Activated T-cell treated with anti-CD3 and anti-CD28 coated beads for 48 hours (primary cell): ENCODE data around the gene CHCHD3.

Experiments
- DNase-seq: peaks from one replicate; pipeline ENCODE4 v3.0.0-alpha.2; 2020; ENCODE audit warnings: low read depth

The CHCHD3 gene

DNA sequence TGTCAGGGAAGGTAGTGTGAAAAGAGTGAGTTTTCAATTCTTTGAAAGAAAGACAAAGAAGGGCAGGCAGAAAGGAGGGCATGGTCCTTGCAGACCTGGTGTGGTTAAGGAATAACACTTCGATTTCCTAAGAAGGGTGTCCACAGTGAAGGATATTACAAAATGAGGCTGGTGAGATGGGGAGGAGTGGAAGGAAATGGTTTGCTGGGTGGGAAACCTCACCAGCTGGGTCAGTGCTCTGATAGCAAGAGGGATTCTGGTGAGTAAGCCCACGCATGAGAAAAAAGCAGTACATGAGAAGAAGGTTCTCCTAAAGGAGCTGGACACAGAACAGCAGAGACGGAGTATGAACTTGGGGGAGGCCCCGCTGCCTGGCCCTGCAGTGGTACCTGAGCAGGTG is 275.1 kb downstream of the CHCHD3 start:
- no peak for DNase-seq

DNA sequence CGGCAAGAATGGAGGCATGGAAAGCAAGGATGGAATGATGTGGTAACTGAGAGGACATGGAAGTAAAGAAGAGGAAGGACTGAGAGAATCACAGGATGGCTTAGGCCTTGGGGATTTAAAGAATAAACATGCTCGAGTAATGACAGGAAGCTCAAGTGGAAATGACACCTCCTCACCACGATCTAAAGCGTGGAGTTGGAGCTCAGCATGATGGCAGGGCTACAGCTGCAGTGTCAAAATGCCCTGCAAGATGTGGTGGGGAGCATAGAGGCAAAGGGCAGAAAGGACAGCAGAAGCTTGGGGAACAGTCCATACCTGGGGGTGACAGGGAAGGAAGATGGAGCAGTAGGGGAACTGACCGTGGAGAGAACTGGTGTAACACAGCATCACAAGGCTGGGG is 276.1 kb downstream of the CHCHD3 start:
- DNase-seq: no peak

DNA sequence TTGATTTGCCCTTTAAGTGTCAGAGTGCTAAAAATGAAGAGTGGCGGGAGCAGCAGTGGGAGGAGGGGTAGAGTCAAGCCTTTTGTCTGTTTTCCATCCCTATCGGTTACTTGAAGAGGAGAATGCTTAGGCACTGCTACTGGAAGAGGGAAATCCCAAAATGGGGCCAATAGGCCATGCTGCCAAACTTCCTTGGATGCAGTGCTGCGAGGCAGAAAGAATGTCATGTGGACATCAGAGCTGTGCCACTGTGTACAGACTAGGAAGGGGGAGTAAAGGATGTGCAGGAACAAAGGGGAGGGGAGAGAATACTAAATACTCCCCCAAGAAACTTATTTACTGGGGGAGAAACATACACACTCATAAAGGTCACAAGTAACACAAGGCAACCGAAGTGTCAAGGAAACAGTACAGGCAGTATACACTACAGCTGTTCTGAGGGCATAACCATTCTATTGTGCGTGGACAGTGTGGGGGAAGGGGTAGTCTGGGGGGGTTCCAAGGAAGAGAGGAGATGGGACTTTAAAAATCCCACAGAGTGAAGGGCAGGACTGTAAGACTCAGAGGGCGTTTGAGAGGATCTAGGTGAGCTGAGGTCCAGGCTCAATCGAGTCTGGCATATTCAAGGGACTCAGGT is 276.9 kb downstream of the CHCHD3 start:
- no peak for DNase-seq

DNA sequence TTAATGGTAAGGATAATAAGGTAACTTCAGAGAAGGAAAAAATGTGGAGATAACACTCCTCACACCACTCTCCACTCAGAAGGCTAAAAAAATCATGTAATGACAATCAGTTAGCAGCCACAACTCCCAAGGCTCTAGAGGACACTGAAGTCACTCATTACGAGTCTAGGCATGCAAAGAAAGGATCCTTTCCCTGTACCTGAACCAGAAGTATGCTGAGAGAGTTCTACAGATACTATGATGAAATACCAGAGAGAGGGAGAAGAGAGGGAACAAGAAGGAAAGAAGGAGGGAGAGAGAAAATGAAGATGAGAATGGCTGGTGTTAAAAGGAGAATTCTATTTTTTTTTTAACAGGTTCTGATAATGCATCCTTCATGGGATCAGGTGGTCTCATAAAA is 281.4 kb downstream of the CHCHD3 start:
- DNase-seq: no peak

DNA sequence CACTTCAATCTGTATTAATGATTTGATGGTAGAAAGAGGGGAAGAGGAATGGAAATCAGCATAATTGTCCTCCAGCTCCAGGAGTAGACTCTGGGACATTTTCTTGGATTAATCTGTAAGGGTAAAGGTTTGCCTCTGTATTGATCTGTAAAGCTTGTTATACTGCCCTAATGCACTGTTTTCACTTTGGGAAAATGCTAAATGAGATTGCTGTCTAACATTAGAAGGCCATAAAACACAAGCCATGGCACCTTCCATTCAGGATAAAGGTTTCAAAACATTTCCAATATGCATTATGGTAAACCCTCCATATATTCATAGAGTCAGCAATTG is 282.8 kb downstream of the CHCHD3 start:
- no peak for DNase-seq

DNA sequence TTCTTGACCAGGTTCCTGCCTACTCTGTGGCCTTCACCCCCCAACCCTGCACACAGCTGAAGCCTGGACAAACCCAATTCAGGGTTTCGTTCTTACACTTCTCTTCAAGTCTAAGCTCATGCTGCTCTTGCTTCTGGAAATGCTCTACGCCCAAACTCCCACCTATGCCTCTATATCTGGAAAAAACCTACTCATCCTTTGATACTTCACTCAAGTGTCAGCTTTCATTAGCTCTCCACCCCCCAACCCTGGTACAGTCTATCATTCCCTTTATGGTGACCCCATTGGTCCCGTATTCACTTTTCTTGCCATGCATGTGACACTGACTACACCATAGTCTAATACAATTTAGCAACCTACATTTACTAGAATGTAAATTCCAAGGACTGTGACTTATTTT is 284.7 kb downstream of the CHCHD3 start:
- DNase-seq: no peak

DNA sequence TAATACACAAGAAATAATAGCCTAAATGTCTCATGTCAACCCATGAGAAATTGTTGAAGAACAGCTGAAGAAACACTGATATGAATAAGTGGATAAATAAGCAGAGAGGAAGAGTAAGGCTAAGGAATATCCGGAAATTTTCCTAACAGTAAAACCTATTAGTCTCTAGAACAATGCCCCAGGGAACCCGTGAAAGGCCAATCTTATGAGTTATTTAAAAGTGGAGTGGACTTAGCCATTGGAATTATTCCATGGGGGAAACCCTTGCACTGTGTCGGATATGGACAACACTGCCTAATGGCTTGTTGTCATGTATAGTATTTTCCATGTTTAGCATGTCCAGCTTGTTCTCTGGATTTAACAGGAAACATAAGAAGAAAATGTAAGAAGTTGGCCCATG is 288.4 kb downstream of the CHCHD3 start:
- no peak for DNase-seq

DNA sequence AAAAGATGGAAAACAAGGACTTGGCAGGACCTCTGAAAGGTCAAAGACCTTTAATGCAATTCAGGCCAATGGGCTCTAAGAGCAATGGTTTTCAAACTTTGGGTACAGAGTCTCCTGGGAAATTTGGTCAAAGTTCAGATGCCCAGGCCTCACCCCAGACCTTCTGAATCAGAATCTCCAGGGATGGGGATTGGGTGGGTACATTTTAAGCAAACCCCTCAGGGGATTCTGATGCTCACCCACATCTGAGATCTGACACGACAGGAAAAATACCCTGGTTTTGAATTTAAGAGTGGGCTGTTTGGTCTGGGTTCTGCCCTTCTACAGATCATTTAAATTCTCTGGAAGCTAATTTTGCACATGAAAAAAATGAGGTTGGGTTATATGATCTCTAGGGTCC is 290.9 kb downstream of the CHCHD3 start:
- DNase-seq: no peak

DNA sequence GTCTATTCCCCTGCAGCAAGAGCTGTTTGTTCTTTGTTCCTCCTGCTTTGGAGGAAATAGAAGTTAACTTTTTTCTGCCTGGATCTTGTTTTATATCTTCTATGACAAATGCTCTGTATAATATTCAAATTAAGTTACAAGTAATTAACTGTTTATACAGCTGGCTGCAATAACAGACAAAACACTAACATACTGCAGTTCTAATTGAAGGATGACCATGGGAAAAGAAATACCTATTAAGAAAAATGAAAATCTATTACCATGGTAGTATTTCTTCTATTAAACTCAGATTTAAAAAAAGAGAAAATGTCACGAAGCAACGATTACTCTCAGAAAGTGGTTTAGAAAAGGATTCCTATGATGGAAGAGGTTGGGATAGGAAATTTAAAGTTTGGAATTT is 291.8 kb downstream of the CHCHD3 start:
- DNase-seq: no peak

DNA sequence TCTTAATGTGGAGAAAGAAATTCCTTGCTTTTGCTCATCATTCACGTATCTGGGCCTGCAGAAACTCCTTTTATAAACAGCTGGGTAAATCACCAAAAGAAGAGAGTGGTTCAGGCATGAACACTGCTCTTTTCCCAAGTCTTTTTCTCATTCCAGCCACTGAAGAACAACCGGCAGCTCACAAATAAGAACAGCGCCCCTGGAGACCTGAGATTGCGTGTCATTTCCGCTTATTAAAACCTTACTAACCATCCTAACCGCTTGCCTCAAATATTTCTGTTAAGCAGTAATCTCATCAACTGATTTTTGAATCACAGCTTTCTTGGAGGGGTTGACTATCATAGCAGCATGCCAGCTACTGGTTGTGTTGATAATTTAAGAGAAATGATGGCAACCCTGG is 292.6 kb downstream of the CHCHD3 start:
- DNase-seq: no peak

DNA sequence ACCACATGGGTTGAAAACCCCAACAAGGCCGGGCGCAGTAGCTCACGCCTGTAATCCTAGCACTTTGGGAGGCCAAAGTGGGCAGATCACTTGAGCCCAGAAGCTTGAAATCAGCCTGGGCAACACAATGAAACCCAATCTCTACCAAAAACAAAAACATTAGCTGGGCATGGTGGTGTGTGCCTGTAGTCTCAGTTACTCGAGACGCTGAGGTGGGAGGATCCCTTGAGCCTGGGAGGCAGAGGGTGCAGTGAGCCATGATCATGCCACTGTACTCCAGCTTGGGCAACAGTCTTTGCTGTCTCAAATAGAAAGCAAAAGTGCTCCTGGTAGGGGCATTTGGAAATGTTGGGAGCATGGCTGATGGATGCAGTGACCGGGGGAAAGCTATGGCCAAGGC is 296.0 kb downstream of the CHCHD3 start:
- DNase-seq: no peak

DNA sequence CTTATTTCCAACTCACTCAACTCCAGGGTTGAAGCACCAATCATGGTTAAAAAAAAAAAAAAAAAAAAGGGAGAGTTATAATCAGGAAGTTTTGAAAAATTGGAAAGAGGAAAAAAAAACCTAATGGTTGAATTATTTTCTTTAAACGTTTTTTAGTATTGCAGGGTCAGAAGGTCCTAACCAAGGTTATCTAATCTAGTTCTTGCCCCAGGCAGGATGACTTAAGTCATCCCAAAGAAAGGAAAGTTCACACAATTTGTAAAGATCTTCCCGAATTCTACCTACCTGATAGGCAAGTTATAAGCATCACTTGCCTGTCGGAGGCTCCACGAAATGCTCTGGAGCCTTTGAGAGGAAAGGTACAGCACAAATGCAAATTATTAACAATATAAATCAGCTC is 297.5 kb downstream of the CHCHD3 start:
- DNase-seq: no peak

DNA sequence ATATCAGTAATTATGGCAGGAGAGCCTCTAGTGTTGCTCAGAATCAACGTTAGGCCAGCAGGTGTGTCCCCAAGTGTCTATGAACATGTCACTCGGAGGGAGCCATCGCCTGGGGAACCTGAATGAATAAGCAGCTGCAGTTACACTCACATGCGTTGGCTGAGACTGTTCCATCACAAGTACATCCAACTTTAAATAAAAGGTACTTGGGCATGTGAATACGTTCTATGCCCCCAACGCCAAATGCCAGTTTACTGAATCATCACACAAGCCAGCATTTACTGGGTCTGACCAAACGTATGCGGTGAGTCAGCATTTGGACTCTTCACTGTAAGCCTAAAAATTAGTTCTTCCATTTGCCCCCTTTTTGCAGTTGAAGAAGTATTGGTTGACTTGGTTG is 298.1 kb downstream of the CHCHD3 start:
- no peak for DNase-seq

DNA sequence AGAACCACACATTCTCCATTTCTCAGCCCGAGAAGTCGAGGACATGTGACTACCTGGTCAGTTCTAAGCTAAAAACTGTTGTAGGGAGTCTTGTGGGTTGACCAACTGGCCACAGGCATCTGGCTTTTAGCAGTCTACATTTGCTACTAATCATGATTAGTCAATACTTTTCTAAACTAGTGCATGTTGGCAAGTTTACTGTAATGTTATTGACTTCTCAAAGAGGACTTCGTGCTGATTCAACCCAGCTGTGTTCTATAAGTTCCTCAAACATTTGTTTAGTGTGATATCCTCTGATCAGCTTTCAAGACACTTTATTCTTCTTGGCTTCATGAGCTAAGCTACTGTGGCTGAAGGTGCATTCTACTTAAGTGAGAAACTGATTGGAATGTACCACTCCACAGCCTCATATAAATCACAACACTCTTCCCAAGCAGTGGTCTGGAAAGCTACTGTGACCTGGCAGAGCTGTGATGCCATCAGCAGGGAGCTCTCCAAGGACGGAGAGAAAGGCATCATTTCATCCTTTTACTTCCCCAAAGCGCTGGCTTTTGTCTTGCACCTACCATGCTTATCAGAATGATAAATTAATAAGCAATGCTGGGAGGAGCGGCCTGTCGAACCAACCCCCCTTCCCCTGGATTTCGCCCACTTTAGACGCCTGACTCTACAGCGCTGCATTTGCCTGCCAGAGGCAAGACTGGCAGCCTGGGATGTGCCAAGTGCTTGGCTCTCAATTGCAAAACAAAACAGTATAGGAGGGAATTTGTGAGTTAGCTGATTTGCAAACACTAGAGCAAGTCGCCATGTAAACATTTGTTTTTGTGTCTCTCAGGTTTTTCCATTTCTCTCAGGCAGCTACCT is 298.9 kb downstream of the CHCHD3 start:
- no peak for DNase-seq

DNA sequence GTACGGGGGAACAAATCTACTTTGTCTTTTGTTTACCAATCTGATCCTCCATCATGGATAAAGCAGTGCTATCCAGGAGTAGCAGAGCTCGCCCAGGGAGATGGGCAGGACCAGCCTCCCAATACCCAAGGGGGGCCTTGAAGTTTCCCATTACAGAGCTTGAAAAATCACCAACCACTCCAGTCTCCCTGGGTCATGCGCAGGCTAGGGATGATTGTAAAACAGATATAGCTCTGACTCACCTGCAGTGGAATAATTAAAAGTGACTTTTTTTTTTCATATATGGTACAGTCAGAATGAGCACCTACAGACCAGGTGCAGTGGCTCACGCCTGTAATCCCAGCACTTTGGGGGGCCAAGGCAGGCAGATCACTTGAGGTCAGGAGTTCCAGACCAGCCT is 301.1 kb downstream of the CHCHD3 start:
- no peak for DNase-seq

DNA sequence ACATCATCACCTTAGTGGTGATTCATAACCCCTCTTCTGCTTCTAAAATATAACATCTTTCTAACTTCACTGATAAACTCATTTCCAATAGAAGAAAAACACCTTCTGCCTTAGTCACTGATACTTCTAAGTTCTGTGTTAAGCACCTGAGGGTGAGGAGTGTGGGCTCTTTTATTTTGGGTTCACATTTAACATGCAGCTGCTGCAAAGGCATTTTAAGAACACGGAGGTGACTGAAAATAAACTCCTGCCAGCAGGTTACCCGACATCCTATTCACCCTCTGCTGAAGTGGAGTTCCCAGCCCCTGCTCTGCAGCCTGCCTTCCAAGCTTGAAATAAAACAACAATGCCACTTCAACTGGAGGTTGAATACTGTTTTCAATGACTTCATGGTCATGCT is 302.7 kb downstream of the CHCHD3 start:
- no peak for DNase-seq

DNA sequence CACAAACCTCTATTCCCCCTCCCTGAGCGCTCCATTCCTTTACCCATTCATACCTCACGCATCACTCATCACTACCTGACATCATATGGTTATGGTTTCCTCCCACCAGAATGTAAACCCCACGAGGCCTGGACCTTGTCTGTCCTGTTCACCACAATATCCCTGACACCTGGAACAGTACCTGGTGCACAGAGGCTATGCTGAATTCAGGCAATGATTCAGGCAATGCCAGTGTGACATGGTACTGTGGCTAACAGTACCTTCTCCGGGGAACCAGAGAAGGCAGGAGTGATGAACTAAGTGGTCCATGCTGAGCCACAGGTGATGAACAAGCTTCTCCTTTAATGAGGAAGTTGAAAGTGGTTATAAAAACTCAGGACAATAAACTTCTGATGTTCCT is 303.1 kb downstream of the CHCHD3 start:
- no peak for DNase-seq

DNA sequence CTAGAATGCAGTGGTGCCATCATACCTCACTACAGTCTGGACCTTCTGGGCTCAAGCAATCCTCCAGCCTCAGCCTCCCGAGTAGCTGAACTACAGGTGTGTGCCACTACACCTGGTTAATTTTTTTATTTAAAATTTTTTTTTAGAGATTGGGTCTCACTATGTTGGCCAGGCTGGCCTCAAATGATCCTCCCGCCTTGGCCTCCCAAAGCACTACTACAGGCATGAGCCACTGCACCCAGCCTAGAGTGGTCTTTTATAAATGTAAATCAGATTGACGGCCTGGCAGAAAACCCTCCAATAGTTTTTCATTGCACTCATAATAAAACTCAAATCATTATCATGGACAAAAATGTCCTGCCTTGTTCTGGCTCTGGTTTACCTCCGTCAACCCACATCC is 303.9 kb downstream of the CHCHD3 start:
- no peak for DNase-seq

DNA sequence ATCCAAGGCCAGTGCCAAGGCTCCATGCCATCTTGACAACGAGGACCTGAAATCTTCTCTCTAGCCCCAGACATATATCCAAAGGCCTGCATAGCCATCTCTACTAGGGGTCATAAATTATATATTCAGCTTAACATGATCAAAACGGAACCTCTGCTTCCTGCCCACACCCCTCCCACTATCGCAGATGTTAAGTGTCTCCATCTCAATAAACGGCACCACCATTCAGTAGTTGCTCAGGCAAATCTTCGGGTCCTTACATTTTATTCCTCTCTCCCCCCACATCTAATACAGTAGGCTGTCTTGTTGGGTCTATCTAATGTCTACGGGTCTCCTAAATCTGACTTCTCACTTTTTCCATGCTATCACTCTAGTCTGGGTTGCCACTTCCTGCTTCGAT is 304.5 kb downstream of the CHCHD3 start:
- no peak for DNase-seq

DNA sequence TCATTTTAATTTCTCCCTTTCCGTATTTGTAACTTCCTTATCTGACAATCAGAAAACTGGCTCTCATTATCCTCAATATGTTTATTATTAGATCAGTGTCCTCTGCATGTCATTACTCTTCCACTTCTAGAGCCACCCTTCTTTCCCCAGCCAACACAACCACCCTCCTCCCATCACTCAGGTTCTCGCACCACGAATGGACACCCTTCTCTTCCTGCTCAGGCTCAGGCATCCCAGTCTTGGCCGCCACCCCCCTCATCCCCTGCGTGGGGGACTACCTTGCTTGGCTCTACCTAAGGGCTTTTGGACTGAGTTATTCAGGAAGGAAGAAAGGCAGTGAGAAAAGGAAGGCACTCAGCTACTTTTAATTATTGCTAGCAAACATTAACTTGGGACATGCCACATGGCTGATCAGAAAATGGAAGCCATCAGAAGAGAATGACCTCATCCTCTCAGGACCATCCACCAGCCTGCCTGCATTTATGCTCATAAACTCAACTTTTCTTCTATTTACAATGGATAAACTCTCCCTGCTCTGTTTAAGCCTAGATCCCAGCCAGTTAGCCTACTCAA is 305.8 kb downstream of the CHCHD3 start:
- DNase-seq: no peak

DNA sequence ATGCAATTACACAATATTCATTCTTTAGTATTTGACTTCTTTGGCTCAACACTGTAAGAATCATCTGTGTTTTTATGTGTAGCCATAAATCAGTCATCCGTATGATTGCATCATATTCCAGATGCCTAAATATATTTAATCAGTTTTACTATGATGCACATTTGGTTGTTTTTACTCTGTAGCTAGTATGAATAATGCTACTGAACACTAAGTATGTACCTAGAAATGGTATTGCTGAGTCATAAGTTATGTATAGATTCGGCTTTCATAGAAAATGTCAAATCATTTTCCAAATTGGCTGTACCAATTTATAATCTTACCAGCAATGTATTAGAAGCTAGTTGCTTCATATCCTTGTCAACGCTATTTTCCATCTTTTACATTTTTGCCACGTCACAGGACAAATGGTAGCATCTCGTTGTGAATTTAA is 308.3 kb downstream of the CHCHD3 start:
- no peak for DNase-seq

DNA sequence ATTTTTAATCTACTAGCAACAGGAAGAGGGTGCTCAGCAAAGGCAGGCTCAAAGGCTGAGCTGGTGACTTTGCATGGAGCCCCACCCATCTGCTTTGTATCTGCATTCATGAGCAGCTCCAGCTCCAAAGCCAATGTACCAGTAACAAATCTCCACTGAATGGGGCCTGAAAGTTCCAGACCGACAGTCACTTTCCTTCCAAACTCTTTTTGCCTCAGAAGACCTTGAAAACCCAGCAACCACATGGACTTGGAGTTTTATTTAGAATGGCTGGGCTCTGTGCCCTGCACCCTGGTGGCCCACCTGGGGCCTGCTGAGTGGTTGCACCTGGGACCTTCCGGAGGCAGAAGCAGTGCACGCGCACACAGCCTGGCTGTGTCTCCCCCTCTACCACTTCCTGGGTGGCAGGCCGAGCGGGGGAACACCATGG is 310.6 kb downstream of the CHCHD3 start:
- DNase-seq: no peak

DNA sequence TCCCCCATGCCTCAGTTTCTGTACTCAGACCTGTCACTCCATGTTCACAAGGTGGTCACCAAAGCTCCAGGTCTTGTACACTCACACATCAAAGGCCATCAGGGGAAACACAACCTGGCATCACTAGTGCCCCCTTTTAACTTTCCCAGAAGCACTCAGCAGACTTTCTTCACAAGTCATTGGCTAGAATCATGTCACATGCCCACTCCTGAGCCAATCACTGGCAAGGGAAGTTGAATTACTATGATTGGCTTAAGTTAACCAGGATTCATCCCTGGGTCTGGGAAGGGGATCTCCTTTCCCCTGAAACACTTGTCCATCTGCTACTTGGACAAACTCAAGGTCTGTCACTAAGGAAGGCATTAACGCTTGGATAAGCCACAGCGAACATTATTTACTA is 311.8 kb downstream of the CHCHD3 start:
- DNase-seq: no peak

DNA sequence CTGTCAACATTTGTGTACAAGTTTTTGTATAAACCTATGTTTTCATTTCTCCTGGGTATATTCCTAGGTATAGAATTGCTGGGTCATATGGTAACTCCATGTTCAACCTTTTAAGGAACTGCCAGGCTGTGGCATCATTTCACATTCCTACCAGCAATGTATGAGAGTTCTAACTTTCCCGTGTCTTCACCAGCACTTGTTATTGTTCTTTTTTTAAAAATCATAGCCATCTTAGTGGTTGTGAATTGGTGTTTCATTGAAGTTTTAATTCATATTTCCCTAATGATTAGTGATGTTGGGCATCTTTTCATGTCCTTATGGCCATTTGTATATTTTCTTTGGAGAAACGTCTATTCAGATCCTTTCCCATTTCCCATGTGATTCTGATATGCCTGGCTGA is 312.6 kb downstream of the CHCHD3 start:
- DNase-seq: no peak
